Right forelimb (tissue), 1 donor: ENCODE measurements around the gene MAGI2.

Experiments used
- DNase-seq: peaks from one replicate; pipeline ENCODE4 v3.0.0-alpha.2; 2018

MAGI2 gene

DNA sequence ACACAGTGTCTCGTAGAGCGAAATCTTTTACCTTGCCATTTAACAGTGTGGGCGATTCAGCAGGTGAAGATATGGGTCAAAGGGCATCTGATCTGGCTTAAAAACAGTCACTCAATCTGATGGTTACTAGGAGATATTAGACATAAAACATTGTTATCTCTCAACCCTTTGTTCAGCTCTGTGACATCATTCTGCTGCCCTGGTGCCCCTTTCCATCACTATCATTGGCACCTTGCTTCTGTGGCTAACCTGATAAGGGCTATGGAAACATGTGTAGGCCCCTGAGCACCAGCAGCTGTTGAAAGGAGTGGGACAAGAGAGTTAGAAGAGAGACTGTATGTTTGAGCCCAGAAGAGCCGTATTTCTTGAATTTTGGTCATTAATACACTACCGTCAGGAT lies 1004.6 kb downstream of the MAGI2 start:
- no peak for DNase-seq

DNA sequence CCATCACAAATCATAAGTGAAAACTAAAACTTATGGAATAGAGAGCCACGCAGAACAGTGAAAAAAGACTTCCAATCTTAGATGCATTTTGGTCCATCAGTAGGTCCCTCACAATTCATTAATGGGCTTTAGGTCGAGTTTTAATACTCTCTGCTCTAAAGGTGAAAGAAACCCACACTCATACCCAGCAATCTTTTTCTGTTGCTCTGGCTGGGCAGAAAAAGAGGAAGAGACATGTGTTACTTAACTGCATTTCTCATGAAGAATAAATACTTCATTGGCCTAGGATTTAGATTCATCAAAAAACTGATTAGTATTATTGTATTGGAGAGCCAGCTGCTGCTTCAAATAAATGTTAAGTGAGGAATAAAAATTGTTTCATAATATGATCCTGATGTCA lies 1009.2 kb downstream of the MAGI2 start:
- no peak for DNase-seq

DNA sequence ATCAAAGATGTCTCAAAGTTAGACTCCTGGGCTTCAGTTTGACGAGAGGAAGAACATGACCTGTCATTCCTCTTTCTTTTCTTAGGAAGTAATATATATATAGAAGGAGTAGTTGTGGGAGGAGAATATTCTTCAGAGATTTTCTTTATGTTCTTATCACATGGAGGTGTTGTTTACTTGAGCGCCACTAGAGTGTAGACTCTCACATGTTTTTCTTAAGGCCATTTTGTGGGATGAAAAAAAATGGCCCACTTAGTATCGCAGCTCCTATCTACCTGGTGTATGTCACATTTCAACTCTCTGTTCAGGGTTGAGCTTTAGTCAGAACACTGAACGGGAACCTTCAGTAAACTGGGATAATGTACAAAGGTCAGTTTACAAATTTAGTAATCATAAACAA lies 1009.7 kb downstream of the MAGI2 start:
- DNase-seq: no peak

DNA sequence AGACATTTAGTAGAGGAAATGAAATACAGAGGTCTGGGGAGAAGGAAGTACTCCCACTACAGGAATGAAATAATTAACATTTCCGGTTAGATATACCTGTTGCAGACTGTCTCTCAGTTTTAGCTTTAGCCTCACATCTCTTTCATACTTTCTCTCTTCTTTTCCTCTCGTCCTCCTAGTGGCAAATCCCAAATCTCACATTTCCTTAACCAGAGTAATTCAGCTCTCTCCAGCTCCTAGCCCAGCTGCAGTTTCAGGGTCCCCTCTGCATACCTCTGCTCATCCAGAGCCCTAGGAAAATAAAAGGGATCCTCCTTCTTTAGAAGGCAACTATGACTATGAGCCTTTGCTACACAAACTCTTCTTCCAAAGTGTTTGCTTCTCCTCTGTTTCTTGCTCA lies 1011.7 kb downstream of the MAGI2 start:
- DNase-seq: no peak

DNA sequence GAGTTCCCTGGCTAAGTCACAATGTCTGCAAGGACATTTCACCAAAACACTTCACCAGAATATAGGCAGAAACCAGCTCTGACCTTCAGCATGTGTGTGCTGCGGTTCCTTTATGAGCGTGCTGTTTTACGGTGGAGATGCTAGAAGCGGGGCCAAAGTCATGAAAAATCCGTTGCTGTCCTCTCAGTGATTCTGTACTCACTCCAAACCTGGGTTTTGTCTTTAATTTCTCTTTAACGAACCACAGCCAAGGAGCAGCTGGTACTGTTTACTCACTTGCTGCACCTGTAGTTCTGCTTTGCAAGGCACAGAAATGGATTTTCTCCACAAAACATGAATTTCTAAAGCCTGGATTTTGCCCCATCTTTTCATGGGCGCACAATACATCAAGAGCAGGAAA lies 1015.0 kb downstream of the MAGI2 start:
- DNase-seq: no peak

DNA sequence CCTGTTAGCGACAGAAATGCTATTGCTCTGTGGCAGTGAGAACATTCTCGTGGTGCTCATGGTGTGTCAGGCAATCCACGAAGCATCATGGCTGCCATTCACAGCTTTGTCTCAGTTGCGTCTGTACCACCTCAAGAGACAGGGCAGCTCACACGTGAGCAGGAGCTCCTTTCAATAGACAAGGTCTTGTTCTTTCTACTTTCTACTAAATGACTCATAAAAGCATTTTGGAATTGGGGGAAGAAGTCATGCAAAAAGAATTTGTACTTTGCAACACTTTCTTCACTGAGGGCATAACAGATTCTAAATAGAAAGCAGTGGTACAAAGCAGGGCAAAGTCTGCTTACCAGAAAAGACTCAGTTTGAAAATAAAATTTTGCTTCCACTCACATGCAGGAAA lies 1016.3 kb downstream of the MAGI2 start:
- DNase-seq: no peak

DNA sequence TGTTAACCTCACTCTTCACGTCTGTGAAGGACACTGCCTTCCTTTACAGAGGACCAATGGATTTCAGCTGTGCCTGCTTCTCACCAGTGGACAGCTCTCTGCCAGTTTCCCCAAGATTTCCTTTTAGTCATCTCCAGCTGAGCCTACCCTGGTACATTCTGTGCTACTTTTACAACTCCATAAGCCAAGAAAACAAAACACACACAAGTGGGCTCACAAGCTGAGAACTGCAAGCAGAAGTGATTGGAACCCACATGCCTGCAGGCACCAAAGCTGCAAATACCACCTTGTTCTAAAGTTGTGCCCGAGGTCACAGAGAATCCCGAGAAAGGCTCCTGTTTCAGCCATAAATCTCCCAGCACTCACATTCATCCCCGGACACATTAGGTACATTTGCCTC lies 1018.1 kb downstream of the MAGI2 start:
- no peak for DNase-seq

DNA sequence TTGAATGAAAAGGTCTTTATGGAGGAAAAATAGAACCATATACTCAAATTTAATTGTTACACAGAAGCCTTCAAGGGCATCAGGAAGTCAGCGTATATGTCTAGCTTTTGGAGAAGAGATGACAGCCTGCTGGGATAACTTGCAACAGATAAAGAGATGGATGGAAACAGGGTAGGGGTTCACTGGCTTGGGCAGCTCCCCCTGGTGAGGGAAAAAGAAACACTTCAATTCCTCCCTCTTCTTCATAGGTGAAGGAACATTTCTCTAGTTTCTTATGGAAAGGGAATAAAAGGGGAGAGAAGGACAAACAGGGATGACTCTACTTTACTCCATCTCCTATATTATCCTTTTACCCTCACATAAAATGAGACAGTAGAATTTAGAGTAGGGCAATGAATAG lies 1019.2 kb downstream of the MAGI2 start:
- no peak for DNase-seq

DNA sequence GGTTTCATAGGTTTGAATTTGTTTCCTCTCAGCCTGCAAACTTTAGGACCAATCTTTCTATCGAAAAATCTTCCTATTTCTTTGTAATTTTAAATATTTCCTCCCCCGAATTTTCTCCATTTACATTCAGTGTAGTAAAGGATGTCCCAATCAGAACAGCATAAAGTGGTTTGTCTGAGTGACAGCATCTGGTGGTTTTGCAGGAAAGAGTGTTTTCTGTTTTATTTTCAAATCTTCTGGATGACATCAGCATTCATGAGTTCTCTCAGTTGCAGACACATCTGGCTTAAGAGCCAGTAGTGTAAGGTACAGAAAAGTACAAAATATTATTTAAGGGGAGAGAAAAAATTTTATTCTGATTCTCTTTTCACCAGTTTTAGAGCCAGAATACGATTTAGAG lies 1020.0 kb downstream of the MAGI2 start:
- DNase-seq: no peak

DNA sequence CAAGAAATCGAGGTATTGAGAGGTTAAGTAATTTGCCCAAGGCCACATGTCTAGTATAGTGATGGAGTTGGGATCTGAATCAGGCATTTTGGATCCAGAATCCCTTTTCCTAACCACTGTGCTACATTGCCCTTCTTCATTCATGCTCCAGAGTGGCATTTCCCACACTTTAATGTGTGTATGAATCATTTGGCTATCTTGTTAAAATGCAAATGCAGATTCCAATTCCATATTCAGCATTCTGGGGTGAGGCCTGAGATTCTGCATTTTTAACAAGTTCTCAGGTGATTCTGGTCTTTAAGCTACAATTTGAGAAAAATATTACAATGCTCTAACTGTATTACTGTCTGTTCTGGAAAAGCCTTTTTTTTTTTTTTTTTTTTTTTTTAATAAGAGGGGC lies 1023.6 kb downstream of the MAGI2 start:
- no peak for DNase-seq

DNA sequence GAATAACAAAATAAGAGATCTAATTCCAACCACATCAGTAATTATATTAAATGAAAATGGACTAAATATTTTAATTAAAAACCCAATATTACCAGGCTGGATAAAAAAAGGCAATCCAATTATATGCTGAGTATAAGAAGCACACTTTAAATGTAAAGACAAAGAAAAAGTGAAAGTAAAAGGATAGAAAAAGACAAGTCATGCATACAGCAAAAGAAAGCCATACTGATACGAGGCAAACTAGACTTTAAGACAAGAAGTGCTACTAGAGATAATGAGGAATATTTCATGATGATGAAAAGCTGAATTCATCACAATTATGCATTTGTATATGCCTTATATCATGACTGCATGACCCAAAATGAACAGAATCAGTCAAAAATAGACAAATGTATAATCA lies 1026.3 kb downstream of the MAGI2 start:
- no peak for DNase-seq

DNA sequence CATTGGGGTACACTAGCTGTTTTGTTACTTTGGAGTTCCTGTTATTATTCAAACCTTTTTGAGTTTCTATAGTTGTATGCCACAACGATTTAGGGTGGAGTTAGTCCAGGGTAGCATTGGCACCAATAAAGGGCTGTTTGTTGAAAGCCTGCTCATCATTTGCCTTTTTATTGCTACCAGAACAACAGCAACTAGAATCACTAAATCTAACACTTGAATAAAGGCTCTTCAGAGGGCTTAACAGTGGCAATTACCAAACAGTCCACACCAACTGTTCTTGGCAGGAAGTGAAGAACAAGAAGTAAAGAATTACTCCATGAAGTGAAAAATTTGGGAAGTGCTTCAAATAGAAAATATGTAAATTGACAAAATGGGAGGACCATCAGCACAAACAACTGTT lies 1033.5 kb downstream of the MAGI2 start:
- DNase-seq: no peak

DNA sequence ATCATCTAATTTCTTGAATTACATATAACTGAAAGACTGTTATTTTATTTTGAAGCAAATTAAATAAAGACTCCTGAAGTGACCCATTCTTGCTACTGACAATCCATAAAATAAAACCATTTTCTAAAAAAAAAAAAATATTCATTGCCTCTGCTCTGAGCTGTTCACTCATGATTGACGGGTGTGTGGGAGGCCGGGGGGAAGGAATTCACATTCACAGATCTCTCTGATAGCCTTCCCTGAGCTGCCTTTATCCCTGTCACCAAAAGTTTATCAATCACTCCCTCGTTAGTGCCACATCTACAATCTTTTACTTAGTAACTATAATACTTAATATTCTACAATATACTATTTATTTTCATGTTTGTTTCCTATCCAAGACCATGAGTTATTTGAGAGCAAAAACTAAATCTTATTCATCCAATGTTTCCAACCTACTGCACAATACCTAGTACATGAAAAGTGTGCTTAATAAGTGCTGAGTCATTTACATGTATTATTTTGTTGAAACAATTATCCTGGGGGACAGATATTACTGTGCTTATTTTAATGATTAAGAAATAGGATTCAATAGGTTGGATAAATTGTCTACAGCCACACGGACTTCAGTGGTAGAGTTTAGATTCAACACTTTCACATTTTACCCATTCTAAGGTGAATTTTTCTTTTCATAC lies 1036.2 kb downstream of the MAGI2 start:
- DNase-seq: no peak

DNA sequence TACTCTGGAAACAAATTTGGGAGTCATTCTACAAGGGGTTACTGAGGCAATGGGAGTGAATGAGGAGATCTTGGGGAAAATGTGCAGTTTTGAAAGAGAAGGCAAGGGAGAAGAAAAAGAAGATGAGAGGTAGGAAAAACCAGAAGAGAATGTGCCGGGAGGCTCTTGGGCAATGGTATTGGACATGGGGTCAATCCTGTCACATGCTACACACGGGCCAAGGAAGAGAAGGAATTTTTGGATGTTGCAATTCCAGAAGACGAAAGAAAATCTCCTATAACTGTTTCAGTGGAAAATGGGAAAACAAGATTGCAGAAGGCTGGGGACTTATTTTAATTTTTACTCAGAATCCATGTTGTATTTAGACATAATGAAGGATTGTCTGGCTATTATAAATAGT lies 1039.9 kb downstream of the MAGI2 start:
- no peak for DNase-seq

DNA sequence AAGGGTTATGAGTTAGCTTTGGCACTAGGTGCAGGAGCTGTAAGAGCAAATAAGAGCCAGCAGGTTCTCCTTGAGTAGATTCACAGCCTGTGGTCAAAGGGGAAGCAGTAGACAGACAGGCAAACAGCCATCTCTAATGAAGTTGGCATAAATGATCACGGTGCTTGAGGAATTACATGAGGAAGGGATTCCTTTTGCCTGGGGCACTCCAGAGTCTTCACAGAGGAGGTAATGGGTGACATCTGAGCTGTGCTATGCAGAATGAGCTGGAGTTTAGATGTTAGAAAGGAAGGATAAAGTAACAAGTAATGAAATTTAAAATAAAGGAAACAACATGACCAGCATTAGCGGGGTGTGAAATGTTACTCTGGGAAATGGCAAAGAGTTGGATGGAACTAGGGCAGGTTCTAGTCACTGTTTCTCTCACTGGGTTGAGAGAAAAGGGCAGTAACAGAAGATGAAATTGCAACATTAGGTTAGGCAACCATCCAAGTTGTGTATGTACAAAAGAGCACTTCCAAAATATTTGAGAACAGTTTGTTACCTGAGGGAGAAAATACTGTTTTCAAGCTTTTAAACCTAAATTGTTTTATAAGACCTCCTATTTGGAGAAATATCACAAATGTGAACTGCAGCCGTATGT lies 1041.1 kb downstream of the MAGI2 start:
- no peak for DNase-seq

DNA sequence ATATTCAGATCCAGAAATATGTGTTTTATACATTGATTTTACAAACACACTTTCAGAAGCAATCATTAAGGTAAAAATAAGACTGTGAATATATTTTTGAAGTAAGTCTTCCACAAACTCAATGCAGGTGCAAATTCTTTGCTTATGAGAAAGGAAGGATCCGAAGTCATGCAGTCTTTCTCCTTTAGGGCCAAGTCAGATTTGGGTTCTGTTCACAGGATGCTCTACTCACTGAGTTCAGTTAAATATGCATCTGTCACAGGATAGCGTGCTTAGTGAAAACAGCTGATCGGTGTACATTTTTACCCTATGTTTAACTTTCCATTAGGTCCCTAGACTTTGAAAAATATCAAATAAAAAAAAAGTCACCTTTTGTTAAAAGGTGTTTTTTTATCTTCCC lies 1046.4 kb downstream of the MAGI2 start:
- DNase-seq: no peak

DNA sequence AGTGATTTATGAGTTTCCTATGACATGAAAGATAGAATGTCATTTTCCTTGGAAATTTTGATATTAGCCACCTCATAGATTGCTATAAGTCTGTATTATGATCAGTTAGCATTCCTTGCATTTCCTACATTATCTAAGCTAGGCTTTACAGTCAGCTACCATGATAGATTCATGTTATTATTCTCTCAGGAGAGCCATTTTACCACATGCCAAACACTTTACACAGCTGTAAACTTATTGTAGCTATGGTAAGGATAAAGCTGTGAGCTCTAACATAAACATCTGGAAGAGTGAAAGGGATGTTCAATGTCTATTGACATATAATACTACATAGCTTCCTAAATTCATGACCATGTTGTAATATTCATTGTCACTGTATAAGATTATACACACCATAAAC lies 1046.9 kb downstream of the MAGI2 start:
- no peak for DNase-seq

DNA sequence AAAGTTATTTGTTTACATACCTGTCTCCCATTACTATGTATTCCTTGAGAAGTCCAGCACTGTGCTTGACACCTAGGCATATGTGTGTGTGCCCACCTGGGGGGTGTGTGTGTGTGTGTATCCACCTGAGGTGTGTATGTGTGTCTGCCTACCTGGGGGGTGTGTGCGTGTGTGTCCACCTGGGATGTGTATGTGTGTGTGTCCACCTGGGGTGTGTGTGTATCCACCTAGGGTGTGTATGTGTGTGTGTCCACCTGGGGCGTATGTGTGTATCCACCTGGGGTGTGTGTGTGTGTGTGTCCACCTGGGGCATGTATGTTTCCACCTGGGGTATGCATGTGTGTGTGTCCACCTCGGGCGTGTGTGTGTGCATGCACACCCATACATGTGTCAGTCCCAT lies 1051.4 kb downstream of the MAGI2 start:
- DNase-seq: no peak

DNA sequence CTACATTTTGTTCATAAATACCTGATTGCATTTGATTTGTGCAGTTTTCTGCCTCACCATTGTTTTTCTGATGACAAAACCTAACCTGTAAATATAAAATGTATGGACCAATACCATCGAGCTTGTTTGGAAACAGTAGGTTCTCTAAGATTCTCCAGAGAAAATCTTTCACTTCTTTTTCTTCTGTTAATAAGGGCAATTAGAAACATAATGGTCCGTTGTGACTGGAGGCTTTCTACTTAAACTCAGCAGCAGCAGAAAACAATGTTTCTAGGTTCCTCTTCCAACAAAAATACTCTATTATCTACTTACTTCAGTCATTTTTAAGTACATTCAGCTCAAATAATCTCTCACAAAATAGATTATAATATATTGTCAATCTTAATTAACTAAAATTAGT lies 1053.4 kb downstream of the MAGI2 start:
- DNase-seq: no peak

DNA sequence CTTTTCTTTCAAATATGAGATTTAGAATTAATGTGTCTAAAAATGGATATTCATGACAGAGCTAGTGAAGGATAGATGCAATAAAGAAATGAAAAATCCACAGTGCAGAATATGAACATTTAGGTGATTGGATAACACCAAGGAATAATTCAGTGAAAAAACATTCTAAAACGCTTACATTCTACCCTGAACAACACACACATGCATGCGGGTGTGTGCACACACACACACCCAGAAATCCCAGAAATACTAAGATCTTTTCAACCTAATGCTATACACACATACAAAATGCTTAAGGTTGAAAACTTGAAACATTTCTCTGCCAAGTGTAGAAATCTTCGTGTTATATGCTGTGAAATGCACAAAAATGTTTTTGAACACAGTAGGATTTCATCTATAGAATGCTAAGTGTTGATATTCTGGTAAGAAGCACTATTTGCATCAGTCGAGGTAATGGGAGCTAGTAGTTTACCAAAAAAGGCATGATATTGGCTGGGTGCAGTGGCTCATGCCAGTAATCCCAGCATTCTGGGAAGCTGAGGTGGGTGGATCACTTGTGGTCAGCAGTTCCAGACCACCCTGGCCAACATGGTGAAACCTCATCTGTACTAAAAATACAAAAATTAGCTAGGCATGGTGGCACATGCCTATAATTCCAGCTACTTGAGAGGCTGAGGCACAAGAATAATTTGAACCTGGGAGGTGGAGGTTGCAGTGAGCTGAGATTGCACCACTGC lies 1054.3 kb downstream of the MAGI2 start:
- DNase-seq: no peak

DNA sequence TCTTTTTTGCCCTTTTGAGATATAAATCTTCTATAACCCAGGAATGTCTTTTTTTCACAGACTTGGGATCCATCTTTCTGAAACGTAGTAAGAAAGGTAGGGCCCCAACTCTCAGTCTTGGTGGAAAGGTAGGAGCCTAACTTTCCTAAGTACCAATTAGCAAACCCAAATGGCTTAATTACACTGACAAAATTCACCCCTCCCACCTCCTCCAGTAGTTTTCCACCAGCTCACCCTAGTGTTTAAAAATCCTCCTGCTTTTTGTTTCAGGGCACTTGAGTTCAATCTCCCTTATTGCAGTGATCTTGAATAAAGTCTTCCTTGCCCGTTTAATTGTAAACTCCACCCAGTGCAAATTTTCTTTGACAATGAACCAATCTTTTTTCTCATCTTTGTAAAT lies 1054.9 kb downstream of the MAGI2 start:
- DNase-seq: no peak

DNA sequence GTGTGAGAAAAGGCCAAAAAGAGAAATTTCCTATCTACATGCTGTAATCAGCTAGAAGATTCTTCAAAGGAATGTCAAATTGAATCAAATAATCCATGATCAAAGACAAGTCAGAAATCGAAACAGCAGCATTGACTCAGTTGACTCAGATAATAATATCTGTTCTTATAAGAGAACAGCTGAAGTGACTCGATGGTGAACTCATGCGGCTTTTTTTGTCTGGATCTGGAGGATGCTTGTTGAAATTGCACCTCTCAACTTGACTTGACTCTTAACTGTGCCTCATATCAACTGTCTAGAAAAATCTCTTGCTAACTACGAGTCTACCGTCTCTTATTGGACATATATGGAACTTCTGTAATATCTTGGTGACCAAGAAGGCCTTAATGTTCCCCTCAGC lies 1055.4 kb downstream of the MAGI2 start:
- no peak for DNase-seq

DNA sequence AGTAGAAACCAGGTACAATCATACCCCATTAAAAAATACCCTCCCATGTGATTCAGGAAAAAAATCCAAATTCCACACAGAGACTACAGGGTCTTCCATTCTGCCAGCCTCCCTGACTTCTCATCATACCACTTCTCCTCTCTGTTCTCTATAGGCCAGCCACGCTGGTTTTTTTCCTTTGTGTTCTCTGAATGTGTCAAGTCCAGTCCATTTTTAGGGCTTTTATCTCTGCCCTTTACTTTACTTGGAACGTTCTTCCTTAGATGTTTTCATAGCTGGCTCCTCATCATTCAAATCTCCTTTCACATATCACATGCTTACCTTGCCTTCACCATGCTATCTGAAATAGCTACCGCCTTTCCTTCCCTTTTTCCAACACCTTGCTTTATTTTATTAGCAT lies 1057.3 kb downstream of the MAGI2 start:
- DNase-seq: no peak

DNA sequence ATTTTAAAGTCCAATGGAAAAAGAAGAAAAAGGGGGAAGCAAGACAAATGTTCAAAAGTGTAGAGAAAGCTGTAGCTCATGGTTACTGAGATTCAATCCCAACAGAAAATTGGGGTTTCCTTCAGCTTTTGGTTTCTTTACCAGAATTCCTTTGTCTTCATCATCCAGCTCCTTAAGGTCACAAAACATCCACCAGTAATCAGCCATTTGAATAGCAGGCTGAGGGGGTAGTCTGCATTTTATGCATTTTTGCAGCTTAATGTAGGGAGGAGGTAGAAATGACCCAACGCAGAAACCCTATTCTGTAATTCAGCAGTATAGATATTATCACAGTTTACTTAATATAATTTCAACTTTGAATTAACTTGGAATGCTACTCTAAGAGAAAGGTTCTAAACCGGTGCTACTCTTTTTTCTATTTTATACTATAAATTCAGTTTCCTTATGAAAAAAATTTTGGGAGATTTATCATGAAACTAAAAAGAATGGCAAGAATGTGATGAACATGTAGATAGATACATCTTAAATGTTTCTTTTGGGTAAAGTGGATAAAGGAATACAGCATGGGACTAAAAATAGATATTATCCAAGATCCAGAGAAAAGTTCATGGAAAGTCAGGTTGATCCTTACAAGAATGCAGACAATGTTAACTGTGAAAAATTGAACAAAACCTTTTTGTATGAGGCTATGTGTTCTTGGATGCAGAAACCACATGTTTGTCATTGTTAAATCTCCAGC lies 1058.0 kb downstream of the MAGI2 start:
- no peak for DNase-seq
